Spleen (tissue), 11 donors: ENCODE measurements around the gene SPC24. TPM values are rescaled to one million over a fixed set of nuclear protein-coding genes. Genes with fewer than 3 reads are reported as not detected.

Source experiments
- DNase-seq: peaks from one replicate; pipeline ENCODE4 v3.0.0-alpha.2; 2020
- H3K27ac ChIP-seq, 8 donors: fragments of 200-600 bp; sonication (generic) in 7 of 8; 1 replicate in 4 of 8; 2 replicates in 4 of 8; pipeline versions ENCODE4 v1.5.0 to v1.8.0; 2016 to 2021; ENCODE audit warnings: inconsistent platforms in 4 of 8, mild to moderate bottlenecking in 4 of 8, moderate library complexity in 1 of 8
- H3K27me3 ChIP-seq, 7 donors: fragments of 200-600 bp; sonication (generic) in 6 of 7; replicated peaks in 1 of 7; 1 replicate in 4 of 7; 2 replicates in 3 of 7; pipeline versions ENCODE4 v1.5.0 to v1.8.0; 2016 to 2021; ENCODE audit warnings: inconsistent platforms in 3 of 7, mild to moderate bottlenecking in 1 of 7
- H3K36me3 ChIP-seq, 6 donors: fragments of 200-600 bp; sonication (generic) in 5 of 6; 1 replicate in 4 of 6; 2 replicates in 2 of 6; pipeline versions ENCODE4 v1.5.0 to v1.8.0; 2016 to 2021; ENCODE audit warnings: inconsistent platforms in 2 of 6
- H3K4me1 ChIP-seq, 6 donors: fragments of 200-600 bp; sonication (generic) in 5 of 6; 1 replicate in 3 of 6; 2 replicates in 3 of 6; pipeline versions ENCODE4 v1.5.0 to v1.8.0; 2016 to 2021; ENCODE audit warnings: inconsistent platforms in 3 of 6
- H3K4me3 ChIP-seq, 8 donors: fragments of 200-600 bp; sonication (generic) in 7 of 8; 1 replicate in 4 of 8; 2 replicates in 4 of 8; pipeline versions ENCODE4 v1.5.0 to v1.8.0; 2016 to 2021; ENCODE audit warnings: inconsistent platforms in 4 of 8, mild to moderate bottlenecking in 4 of 8, moderate library complexity in 2 of 8
- H3K9me3 ChIP-seq, 8 donors: fragments of 200-600 bp; sonication (generic) in 7 of 8; 1 replicate in 4 of 8; 2 replicates in 4 of 8; pipeline versions ENCODE4 v1.5.0 to v1.8.0; 2016 to 2021; ENCODE audit warnings: inconsistent platforms in 4 of 8
- POLR2A ChIP-seq, 3 donors: fragments of 450-650 bp; IDR thresholded peaks; one replicate each; pipeline ENCODE4 v1.5.1; 2017; ENCODE audit warnings: antibody characterized with exemption in 3 of 3, mild to moderate bottlenecking in 1 of 3
- POLR2AphosphoS5 ChIP-seq, 3 donors: sonication (generic); formaldehyde crosslinking; IDR thresholded peaks; one replicate each; pipeline ENCODE4 v1.5.1; 2017; ENCODE audit warnings: antibody characterized with exemption in 3 of 3
- WGBS, 5 donors: extraction: QIAGEN DNeasy Blood & Tissue Kit in 3 of 5; methylation state at CpG; one replicate each; pipeline versions ENCODE4 v1.1.5 to v1.1.7; 2013 to 2018; 5-methylcytosine and 5-hydroxymethylcytosine counted together
- intact Hi-C: fragments of 100-400 bp; cut with DNase I; formaldehyde crosslinking; loops from one replicate; pipeline ENCODE4 v1.15.0; 2023; ENCODE audit warnings: low total_unique reads
- polyA plus RNA-seq, 3 donors: library from polyadenylated mRNA; stranded (reverse); fragments of 200-250 nt; gene quantifications; one replicate each; pipeline ENCODE4 v1.2.1, GENCODE V29; 2013
- total RNA-seq, 7 donors: library from RNA; depleted of rRNA in 3 of 7; stranded (reverse); fragments of >200 nt in 3 of 7; fragmentation: NEBNext Ultra II Directional in 4 of 7; extraction: Animal tissue kit (Norgen Biotek cat#: 25700) in 4 of 7; gene quantifications; one replicate each; pipeline versions ENCODE4 v1.1.0 to v1.2.1, GENCODE V29; 2016 to 2021
- TF ChIP-seq, protein P1 (sequence below), 11 experiments: fragments of 200-600 bp in 7 of 11; fragments of 450-650 bp in 4 of 11; sonication (generic) in 4 of 11; IDR thresholded peaks in 8 of 11; conservative IDR thresholded peaks in 3 of 11; 1 replicate in 7 of 11; 2 replicates in 4 of 11; pipeline versions ENCODE4 v1.4.0 to v1.8.0; 2016 to 2021; ENCODE audit warnings: antibody characterized with exemption in 11 of 11, inconsistent platforms in 4 of 11, mild to moderate bottlenecking in 1 of 11
- donor health status: healthy with polysubstance abuse.
- donor health status: DM: no; HTN: no; CAD: no; lungs with moderate emphysema.
- donor health status: DM: no; HTN: no; CAD: no.
- donor health status: Bipolar disorder and iron deficiency.
- donor health status: healthy.
- donor health status: DM: no; HTN: no; CAD: no.
- donor health status: DM: yes; HTN: yes; CAD: no.

SPC24 gene
- total and polyA plus RNA-seq, 10 donors, result 1.7 to 9.7 (median 3.7) TPM

DNA sequence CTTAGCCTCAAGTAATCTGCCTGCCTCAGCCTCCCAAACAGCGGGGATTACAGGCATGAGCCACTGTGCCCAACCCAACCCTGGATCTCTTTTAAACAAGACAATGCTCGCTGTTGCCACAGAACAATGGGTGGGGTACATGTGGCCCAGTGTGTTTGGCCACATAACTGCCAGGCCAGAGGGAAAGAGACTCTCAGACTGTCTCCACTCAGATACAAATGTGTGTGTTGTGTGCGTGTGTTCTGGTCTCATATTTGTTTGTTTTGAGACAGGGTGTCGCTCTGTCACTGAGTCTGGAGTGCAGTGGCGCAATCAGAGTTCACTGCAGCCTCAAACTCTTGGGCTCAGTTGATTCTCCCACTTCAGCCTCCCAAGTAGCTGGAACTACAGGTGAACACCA, 40.5 kb downstream of the SPC24 start:
- H3K4me3 ChIP-seq, result no peak overlapping the region
- no peak overlapping the region for H3K27ac ChIP-seq
- no peaks in the 10 kb centered on the region for H3K9me3 ChIP-seq
- no peaks in the 10 kb centered on the region for H3K4me1 ChIP-seq
- 91 to 97% (median 95%) methylated on average over 5 of the region's 5 CpGs for WGBS, 5 donors
- peaks cover 3 to 100% (median 89%) of the 10 kb centered on the region in 6 donors for H3K36me3 ChIP-seq
- intact Hi-C loops, result no loop called here
- DNase-seq, result no peak
- TF ChIP-seq, protein P1, sequence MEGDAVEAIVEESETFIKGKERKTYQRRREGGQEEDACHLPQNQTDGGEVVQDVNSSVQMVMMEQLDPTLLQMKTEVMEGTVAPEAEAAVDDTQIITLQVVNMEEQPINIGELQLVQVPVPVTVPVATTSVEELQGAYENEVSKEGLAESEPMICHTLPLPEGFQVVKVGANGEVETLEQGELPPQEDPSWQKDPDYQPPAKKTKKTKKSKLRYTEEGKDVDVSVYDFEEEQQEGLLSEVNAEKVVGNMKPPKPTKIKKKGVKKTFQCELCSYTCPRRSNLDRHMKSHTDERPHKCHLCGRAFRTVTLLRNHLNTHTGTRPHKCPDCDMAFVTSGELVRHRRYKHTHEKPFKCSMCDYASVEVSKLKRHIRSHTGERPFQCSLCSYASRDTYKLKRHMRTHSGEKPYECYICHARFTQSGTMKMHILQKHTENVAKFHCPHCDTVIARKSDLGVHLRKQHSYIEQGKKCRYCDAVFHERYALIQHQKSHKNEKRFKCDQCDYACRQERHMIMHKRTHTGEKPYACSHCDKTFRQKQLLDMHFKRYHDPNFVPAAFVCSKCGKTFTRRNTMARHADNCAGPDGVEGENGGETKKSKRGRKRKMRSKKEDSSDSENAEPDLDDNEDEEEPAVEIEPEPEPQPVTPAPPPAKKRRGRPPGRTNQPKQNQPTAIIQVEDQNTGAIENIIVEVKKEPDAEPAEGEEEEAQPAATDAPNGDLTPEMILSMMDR (IDR thresholded peaks at IDR 0.05 in 8 of 11, conservative IDR thresholded peaks at IDR 0.05 in 3 of 11), result no peak
- TF ChIP-seq POLR2A (IDR thresholded peaks at IDR 0.05) (no peak), POLR2AphosphoS5 (IDR thresholded peaks at IDR 0.05) (no peak)
- no peaks in the 10 kb centered on the region for H3K27me3 ChIP-seq

DNA sequence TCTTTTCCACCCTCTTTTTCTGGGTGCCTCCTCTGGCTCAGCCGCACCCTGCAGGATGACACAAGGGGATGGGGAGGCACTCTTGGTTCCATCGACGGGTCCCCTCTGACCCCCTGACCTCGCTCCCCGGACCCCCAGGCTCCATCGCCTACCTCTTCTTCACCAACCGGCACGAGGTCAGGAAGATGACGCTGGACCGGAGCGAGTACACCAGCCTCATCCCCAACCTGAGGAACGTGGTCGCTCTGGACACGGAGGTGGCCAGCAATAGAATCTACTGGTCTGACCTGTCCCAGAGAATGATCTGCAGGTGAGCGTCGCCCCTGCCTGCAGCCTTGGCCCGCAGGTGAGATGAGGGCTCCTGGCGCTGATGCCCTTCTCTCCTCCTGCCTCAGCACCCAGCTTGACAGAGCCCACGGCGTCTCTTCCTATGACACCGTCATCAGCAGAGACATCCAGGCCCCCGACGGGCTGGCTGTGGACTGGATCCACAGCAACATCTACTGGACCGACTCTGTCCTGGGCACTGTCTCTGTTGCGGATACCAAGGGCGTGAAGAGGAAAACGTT, 42.4 kb downstream of the SPC24 start:
- Histone ChIP-seq H3K36me3 (peaks cover 3 to 100% (median 97%) of the 10 kb centered on the region in 6 donors), H3K27ac (no peak overlapping the region), H3K27me3 (no peaks in the 10 kb centered on the region), H3K4me1 (no peaks in the 10 kb centered on the region), H3K9me3 (no peaks in the 10 kb centered on the region), H3K4me3 (no peak overlapping the region)
- 93 to 98% (median 96%) methylated on average over 21 to 27 of the region's 27 CpGs for WGBS, 5 donors
- no peak for DNase-seq
- intact Hi-C loops, result no loop called here
- TF ChIP-seq, protein P1 (IDR thresholded peaks at IDR 0.05 in 8 of 11, conservative IDR thresholded peaks at IDR 0.05 in 3 of 11), result no peak
- TF ChIP-seq POLR2A (IDR thresholded peaks at IDR 0.05) (no peak), POLR2AphosphoS5 (IDR thresholded peaks at IDR 0.05) (peak in 1 of 3 donors; percentile 37)

DNA sequence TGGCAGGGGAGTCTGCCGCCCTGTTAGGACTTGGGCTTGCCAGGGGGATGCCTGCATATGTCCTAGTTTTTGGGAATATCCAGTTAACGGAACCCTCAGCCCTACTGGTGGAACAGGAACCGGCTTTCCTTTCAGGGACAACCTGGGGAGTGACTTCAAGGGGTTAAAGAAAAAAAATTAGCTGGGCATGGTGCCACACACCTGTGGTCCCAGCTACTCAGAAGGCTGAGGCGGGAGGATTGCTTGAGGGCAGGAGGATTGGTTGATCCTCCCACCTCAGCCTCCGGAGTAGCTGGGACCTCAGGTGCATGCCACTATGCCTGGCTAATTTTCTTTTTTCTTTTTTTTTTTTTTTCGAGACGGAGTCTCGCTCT, 43.8 kb downstream of the SPC24 start:
- H3K9me3 ChIP-seq, result no peaks in the 10 kb centered on the region
- H3K36me3 ChIP-seq, result peaks cover 3 to 100% (median 96%) of the 10 kb centered on the region in 6 donors
- intact Hi-C loops, result no loop called here
- TF ChIP-seq, protein P1 (IDR thresholded peaks at IDR 0.05 in 8 of 11, conservative IDR thresholded peaks at IDR 0.05 in 3 of 11), result no peak
- no peak for TF ChIP-seq POLR2A (IDR thresholded peaks at IDR 0.05)
- no peak for TF ChIP-seq POLR2AphosphoS5 (IDR thresholded peaks at IDR 0.05)
- no peak overlapping the region for H3K4me3 ChIP-seq
- no peak overlapping the region for H3K27ac ChIP-seq
- 87 to 97% (median 90%) methylated on average over 5 to 8 of the region's 8 CpGs for WGBS, 5 donors
- no peaks in the 10 kb centered on the region for H3K27me3 ChIP-seq
- H3K4me1 ChIP-seq, result no peaks in the 10 kb centered on the region
- DNase-seq, result no peak

DNA sequence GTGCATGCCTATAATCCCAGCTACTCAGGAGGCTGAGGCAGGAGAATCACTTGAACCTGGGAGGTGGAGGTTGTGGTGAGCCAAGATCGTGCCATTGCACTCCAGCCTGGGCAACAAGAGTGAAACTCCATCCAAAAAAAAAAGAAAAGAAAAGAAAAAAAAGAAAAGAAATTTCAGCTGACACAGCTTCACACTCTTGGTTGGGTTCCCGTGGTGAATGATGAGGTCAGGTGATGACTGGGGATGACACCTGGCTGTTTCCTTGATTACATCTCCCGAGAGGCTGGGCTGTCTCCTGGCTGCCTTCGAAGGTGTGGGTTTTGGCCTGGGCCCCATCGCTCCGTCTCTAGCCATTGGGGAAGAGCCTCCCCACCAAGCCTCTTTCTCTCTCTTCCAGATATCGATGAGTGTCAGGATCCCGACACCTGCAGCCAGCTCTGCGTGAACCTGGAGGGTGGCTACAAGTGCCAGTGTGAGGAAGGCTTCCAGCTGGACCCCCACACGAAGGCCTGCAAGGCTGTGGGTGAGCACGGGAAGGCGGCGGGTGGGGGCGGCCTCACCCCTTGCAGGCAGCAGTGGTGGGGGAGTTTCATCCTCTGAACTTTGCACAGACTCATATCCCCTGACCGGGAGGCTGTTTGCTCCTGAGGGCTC, 44.3 kb downstream of the SPC24 start:
- H3K27me3 ChIP-seq, result no peaks in the 10 kb centered on the region
- H3K4me3 ChIP-seq, result no peak overlapping the region
- TF ChIP-seq POLR2AphosphoS5 (IDR thresholded peaks at IDR 0.05) (peak in 1 of 3 donors; percentile 62), POLR2A (IDR thresholded peaks at IDR 0.05) (no peak)
- TF ChIP-seq, protein P1 (IDR thresholded peaks at IDR 0.05 in 8 of 11, conservative IDR thresholded peaks at IDR 0.05 in 3 of 11), result no peak
- H3K27ac ChIP-seq, result no peak overlapping the region
- intact Hi-C loops, result no loop called here
- H3K36me3 ChIP-seq, result peaks cover 3 to 100% (median 96%) of the 10 kb centered on the region in 6 donors
- no peaks in the 10 kb centered on the region for H3K9me3 ChIP-seq
- 90 to 93% (median 92%) methylated on average over 15 of the region's 15 CpGs for WGBS, 5 donors
- no peak for DNase-seq
- no peaks in the 10 kb centered on the region for H3K4me1 ChIP-seq
